Fibroblast of lung (primary cell): Measurements from ENCODE around the gene WNT3A. TPM values are rescaled to one million over a fixed set of nuclear protein-coding genes. Genes with fewer than 3 reads are reported as not detected.
"Not testable (repeated sequence)": the region's sequence is repeated elsewhere in the genome, so short reads cannot be mapped to it uniquely, and the experiment has no call there.

Source experiments
- DNase-seq, 2 donors: peaks; one replicate each; pipeline versions ENCODE4 v3.0.0 to v3.0.0-alpha.2; 2010; ENCODE audit warnings: low read depth in 2 of 2
- H2AFZ ChIP-seq: 2 replicates; pipeline ENCODE4 v1.5.1; 2012; ENCODE audit warnings: low read length, control low read depth, inconsistent platforms
- H3K27ac ChIP-seq: 2 replicates; pipeline ENCODE4 v1.5.1; 2011; ENCODE audit warnings: low read length, control low read depth; ENCODE audit not compliant: insufficient read depth
- H3K27me3 ChIP-seq: 2 replicates; pipeline ENCODE4 v1.5.1; 2011; ENCODE audit warnings: mild to moderate bottlenecking, low read length; ENCODE audit not compliant: control insufficient read depth, insufficient read depth
- H3K36me3 ChIP-seq: 2 replicates; pipeline ENCODE4 v1.5.1; 2011; ENCODE audit warnings: low read length; ENCODE audit not compliant: control insufficient read depth, insufficient read depth
- H3K4me1 ChIP-seq: 2 replicates; pipeline ENCODE4 v1.5.1; 2011; ENCODE audit warnings: low read length; ENCODE audit not compliant: control insufficient read depth, insufficient read depth; ENCODE audit errors: extremely low read depth
- H3K4me2 ChIP-seq: 2 replicates; pipeline ENCODE4 v1.5.1; 2011; ENCODE audit warnings: low read length, control low read depth; ENCODE audit not compliant: insufficient read depth; ENCODE audit errors: extremely low read depth
- H3K4me3 ChIP-seq, 4 experiments: fragments of 200-600 bp in 1 of 4; sonication (generic) in 1 of 4; replicated peaks in 1 of 4; 2 replicates each; pipeline ENCODE4 v1.5.1; 2011 to 2016; ENCODE audit warnings: low read length in 4 of 4, low read depth in 3 of 4, mild to moderate bottlenecking in 3 of 4, control low read depth in 2 of 4, inconsistent platforms in 1 of 4, mixed read lengths in 1 of 4; ENCODE audit not compliant: insufficient read depth in 1 of 4; ENCODE audit errors: control extremely low read depth in 1 of 4
- H3K79me2 ChIP-seq: 2 replicates; pipeline ENCODE4 v1.5.1; 2012; ENCODE audit warnings: mild to moderate bottlenecking, low read length, inconsistent platforms; ENCODE audit not compliant: control insufficient read depth, insufficient read depth
- H3K9ac ChIP-seq: 2 replicates; pipeline ENCODE4 v1.5.1; 2011; ENCODE audit warnings: mild to moderate bottlenecking, low read length, control low read depth; ENCODE audit not compliant: insufficient read depth
- H3K9me3 ChIP-seq: 2 replicates; pipeline ENCODE4 v1.5.1; 2012; ENCODE audit warnings: low read depth, low read length; ENCODE audit not compliant: control insufficient read depth, insufficient read depth
- H4K20me1 ChIP-seq: 2 replicates; pipeline ENCODE4 v1.5.1; 2011; ENCODE audit warnings: low read length; ENCODE audit not compliant: control insufficient read depth, insufficient read depth; ENCODE audit errors: extremely low read depth
- EZH2 ChIP-seq: IDR thresholded peaks from 2 replicates; pipeline ENCODE4 v1.5.1; 2012; ENCODE audit warnings: low read length, control low read depth, mild to moderate bottlenecking; ENCODE audit errors: missing control alignments
- polyA plus RNA-seq, 2 donors: library from polyadenylated mRNA; depleted of rRNA in 1 of 2; stranded (reverse) in 1 of 2; unstranded in 1 of 2; fragments of >200 nt; gene quantifications; 2 replicates each; pipeline ENCODE4 v1.2.1, GENCODE V29; 2011 to 2012; ENCODE audit warnings: missing spikeins in 1 of 2
- total RNA-seq: library from RNA; depleted of rRNA; stranded (reverse); fragments of >200 nt; gene quantifications from 2 replicates; pipeline ENCODE4 v1.2.1, GENCODE V29; 2014
- TF ChIP-seq, protein P1 (sequence below), 2 donors: IDR thresholded peaks in 1 of 2; conservative IDR thresholded peaks in 1 of 2; 1 replicate in 1 of 2; 2 replicates in 1 of 2; pipeline ENCODE4 v1.5.1; 2011 to 2012; ENCODE audit warnings: low read length in 2 of 2, control low read depth in 1 of 2, inconsistent platforms in 1 of 2, low read depth in 1 of 2, mild to moderate bottlenecking in 1 of 2

Gene WNT3A
- total and polyA plus RNA-seq, 2 donors (not counting 1 experiment from before 2014, with no cell fraction given), result not detected

DNA sequence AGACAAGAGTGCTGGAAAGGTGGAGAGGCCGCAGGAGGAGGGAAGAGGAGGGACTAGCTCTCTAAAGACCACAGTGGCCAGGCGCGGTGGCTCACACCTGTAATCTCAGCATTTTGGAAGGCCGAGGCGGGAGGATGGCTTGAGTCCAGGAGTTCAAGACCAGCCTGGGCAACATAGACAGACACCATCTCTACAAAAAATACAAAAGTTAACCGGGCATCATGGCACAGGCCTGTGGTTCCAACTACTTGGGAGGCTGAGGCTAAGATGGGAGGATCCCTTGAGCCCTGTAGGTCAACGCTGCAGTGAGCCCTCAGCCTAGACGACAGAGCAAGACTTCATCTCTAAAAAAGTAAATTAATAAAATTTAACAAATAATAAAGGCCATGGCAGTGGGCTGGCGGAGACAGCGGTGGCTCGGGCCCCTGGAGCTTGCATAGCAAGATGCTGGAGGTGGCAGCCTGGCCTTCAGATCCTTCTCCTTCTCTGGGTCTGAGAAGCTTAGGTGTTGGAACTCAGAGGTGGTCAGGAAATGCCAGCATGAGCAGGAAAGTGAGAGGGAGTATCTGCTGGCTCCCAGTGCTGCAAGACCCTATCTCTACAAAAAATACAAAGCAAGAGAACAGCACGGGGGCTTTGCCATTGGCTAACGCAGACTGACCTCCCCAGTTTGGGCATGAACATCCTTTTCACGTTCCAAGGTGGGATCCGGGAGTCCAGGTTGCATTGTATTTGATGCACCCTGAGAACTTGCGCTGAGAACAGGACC, 10.7 kb downstream of the WNT3A start:
- Histone ChIP-seq H3K9ac (no peak overlapping the region), H2AFZ (no peak overlapping the region), H3K4me2 (no peak overlapping the region), H3K79me2 (no peaks in the 10 kb centered on the region), H3K27ac (no peak overlapping the region), H3K9me3 (no peaks in the 10 kb centered on the region), H3K27me3 (no peaks in the 10 kb centered on the region), H3K4me3 (no peak overlapping the region), H4K20me1 (no peaks in the 10 kb centered on the region), H3K4me1 (no peaks in the 10 kb centered on the region), H3K36me3 (no peaks in the 10 kb centered on the region)
- DNase-seq, result no peak
- TF ChIP-seq EZH2, result no peak
- TF ChIP-seq, protein P1, sequence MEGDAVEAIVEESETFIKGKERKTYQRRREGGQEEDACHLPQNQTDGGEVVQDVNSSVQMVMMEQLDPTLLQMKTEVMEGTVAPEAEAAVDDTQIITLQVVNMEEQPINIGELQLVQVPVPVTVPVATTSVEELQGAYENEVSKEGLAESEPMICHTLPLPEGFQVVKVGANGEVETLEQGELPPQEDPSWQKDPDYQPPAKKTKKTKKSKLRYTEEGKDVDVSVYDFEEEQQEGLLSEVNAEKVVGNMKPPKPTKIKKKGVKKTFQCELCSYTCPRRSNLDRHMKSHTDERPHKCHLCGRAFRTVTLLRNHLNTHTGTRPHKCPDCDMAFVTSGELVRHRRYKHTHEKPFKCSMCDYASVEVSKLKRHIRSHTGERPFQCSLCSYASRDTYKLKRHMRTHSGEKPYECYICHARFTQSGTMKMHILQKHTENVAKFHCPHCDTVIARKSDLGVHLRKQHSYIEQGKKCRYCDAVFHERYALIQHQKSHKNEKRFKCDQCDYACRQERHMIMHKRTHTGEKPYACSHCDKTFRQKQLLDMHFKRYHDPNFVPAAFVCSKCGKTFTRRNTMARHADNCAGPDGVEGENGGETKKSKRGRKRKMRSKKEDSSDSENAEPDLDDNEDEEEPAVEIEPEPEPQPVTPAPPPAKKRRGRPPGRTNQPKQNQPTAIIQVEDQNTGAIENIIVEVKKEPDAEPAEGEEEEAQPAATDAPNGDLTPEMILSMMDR (conservative IDR thresholded peaks at IDR 0.05 in 1 of 2, IDR thresholded peaks at IDR 0.05 in 1 of 2; ENCODE audit: low read depth in 1 of 2, low read length in 2 of 2), result no peak

DNA sequence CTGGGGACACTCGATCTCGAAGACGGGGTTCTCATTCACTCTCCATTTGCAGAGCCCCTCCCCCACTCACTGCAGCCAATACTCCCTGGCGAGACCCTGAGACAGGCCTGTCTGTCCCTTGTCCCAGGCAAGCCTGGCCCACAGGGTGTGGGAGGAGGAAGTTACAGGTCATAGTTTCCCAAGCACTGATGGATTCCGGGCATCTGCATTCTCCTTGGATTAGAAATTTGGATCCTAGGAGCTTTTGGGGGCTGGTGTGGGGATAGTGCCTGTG, 11.3 kb downstream of the WNT3A start:
- Histone ChIP-seq H3K79me2 (no peaks in the 10 kb centered on the region), H3K27me3 (no peaks in the 10 kb centered on the region), H2AFZ (no peak overlapping the region), H3K36me3 (no peaks in the 10 kb centered on the region), H3K27ac (no peak overlapping the region), H3K9me3 (no peaks in the 10 kb centered on the region), H4K20me1 (no peaks in the 10 kb centered on the region), H3K4me3 (no peak overlapping the region), H3K4me1 (no peaks in the 10 kb centered on the region), H3K4me2 (no peak overlapping the region), H3K9ac (no peak overlapping the region)
- no peak for DNase-seq
- TF ChIP-seq EZH2, result no peak
- TF ChIP-seq, protein P1 (conservative IDR thresholded peaks at IDR 0.05 in 1 of 2, IDR thresholded peaks at IDR 0.05 in 1 of 2; ENCODE audit: low read depth in 1 of 2, low read length in 2 of 2), result no peak

DNA sequence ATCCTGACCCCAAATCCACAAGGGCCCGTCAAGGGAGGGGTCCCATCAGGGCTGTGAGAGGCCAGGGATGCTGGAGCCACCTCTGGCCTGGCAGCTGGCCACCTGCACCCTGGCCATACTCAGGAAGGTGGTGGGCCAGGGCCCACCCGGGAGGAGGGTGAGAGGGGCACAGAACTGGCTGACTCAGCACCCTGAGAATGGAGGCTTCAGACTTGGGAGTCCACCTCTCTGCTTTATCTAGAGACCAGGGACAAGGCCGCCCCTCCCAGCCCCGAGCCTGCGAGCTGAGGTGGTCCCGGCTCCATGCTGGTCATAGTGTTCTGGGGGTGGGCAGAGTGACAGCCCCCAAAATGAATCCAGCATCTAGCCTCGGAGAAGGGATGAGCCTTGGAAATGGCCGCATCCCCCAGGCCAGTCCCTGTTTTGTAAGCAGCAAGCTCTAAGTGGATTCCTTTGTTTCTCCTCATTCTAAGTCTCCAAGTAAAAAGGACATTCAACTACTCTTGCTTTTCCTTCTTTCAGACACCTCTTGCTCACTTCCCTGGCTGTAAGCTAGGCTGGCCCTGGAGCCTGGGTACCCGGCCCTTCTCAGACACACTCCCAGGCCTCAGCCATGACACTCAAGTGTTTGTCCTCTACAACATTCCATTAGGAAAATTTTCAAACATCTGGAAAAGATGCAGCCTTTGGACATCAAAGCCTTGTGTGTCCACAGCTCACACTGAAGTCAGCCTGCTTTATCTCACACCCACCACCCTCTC, 12.3 kb downstream of the WNT3A start:
- Histone ChIP-seq H3K79me2 (no peaks in the 10 kb centered on the region), H3K4me2 (no peak overlapping the region), H3K36me3 (no peaks in the 10 kb centered on the region), H4K20me1 (no peaks in the 10 kb centered on the region), H2AFZ (no peak overlapping the region), H3K27me3 (peaks cover 3% of the 10 kb centered on the region), H3K4me1 (no peaks in the 10 kb centered on the region), H3K9ac (no peak overlapping the region), H3K4me3 (no peak overlapping the region), H3K9me3 (no peaks in the 10 kb centered on the region), H3K27ac (no peak overlapping the region)
- TF ChIP-seq, protein P1 (conservative IDR thresholded peaks at IDR 0.05 in 1 of 2, IDR thresholded peaks at IDR 0.05 in 1 of 2; ENCODE audit: low read depth in 1 of 2, low read length in 2 of 2), result no peak
- TF ChIP-seq EZH2, result no peak
- no peak for DNase-seq

DNA sequence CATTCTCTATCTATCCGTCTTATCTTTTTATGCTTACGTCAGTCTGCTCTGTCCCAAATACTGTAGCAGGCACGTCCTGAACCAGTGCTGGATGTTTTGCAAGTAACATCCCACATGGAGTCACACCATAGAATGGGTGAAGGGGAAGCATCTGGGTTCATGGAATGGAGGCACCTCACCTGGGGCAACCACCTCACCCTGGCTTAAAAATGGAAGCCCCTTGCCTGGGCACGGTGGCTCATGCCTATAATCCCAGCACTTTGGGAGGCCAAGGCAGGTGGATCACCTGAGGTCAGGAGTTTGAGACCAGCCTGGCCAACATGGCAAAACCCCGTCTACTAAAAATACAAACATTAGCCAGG, 12.9 kb downstream of the WNT3A start:
- not testable (repeated sequence) for H3K9me3 ChIP-seq, H3K36me3 ChIP-seq, DNase-seq, H3K4me2 ChIP-seq, H3K4me3 ChIP-seq, H3K27ac ChIP-seq, H3K9ac ChIP-seq, H2AFZ ChIP-seq, H3K27me3 ChIP-seq, H4K20me1 ChIP-seq, H3K79me2 ChIP-seq, H3K4me1 ChIP-seq
